DMS53 treated with DMSO at 0.1 percent for 48 hours (cell line): ENCODE measurements around the gene CNBD2.
"Not testable (repeated sequence)": the region's sequence is repeated elsewhere in the genome, so short reads cannot be mapped to it uniquely, and the experiment has no call there.

ENCODE experiments used
- DNase-seq: peaks from one replicate; lab custom pipeline; 2025; ENCODE audit not compliant: unreplicated experiment; lab: John Stamatoyannopoulos, UW

CNBD2 gene

DNA sequence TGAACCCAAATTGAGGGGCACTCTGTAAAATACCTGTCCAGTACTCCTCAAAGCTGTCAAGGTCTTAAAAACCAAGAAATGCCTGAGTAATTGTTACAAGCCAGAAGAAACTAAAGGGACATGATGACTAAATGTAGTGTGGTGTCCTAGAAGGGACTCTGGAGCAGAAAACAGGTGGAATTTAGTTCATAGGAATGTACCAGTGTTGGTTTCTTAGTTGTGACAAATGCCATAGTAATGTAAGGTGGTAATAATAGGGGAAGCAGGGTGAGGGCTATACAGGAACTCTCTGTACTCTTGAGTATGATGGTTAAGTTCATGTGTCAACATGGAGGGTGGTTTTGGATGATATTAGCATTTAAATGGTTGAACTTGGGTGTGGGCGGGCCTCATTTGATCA is 92.3 kb downstream of the CNBD2 start:
- no peak for DNase-seq

- no peak for DNase-seq
Measured at GRCh38 chr20:36061754-36062153, 93.4 kb downstream of the CNBD2 start.

DNA sequence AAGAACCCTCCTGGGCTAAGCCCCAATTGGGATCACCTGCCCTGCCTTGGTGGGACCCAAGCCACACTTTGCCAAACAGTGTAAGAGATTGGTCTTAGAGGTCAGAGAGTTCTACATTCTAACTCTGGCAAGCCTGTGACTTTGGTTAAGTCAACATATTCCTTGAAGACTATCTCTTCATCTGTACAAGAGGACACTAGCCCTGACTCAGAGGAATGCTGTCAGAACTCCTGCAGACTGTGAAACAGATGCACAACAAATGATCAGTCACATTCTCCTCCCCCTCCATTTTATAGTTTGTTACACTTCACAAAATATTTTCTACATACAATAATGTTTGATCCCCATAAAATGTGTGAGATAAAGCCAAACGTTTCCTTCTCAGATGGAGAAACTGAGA is 94.4 kb downstream of the CNBD2 start:
- no peak for DNase-seq

DNA sequence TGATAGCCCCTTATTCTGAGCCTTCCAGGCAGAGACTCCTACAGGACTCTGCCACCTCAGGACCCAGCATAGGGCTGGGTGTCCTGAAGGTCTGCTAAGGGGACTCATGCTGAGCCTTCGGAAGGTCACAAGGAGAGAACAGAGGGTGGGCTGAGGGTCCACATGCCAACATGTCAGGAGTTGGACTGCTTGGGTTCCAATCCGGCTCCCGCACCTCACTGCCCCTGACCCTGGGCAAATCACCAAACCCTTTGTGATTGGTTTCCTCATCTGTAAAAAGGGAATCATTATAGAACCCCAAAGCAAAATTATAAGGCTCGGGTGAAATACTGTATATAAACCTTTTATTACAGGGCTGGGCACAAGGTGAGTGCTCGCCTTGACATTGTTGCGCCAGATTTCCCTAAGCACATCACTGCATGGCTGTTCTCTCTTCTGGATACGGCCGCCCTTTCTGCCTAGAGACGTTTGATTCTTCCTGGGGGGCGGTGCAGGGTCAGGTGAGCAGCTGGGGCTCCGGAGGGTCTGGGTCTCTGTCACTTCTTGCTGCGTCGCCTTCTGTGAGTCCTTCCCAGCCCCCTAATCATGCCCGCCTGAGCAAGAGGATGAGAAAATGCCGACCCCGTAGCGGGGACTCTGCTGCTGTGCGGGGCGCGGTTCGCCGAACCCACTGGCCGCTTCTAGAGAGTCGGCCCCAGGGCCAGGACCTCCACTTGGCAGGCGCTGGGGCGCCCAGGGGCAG is 95.7 kb downstream of the CNBD2 start:
- no peak for DNase-seq

DNA sequence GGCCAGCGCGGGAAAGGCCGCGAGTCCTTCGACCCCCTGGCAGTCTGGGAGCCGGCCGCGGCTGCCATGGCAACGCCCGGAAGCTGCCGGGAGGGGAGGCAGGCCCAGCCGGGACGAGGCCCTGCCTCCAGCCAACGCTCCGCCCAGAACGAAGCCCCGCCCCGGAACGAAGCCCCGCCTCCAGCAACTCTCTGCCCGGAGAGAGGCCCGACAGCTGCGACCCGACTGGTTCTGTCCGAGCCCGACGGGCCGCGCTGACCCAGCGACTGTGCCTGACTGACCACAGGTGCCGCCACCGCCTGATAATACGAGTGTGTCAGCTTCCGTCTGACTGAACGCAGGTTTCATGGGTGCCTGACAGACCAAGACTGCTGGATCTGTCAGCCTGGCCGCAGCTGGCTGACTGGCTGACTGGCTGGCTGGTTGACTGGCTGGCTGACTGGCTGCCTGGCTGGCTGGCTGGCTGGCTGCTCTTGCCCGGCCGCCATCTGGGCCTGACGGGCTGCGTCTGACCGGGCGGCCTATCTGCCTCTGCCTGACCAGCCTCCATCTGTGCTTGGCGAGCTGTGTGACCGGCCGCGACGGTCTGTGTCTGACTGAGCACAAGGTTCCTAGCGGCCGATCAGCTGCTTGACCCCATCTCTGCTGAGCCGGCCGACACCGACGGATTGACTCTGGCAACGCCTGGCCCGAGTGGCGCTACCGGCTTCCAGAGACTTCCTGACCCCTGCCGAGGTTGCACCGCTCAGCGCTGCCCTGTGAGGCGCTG is 96.5 kb downstream of the CNBD2 start:
- DNase-seq = peak; percentile 87

DNA sequence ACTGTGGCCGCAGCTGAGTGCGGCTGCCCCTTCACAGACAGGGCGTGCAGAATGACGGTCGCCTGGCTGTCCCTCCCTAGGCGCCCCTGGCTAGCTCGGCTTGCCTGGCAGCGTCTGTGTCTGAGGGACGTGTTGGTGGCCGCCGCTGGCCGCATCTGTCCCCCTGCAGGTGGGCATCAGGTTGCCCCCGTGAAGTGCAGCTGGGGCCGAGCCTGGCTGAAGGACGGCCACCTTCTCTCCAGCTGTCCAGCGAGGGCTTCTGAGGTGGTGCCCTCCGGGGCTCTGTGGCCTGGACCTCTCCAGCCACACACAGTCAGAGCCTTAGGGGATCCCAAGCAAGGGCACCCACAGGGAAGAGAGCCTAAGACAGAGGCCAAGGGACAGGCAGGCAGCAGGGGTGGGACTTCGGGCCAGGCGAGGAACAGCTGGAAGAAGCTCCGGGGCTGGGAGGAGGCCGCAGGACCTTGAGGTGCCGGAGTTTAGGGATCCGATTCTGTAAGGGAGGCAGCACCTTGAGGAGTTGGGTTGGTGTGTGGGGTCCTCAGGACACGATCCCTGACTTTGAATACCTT is 97.1 kb downstream of the CNBD2 start:
- DNase-seq = no peak

GRCh38 chr20:36066777-36067176 is 98.4 kb downstream of the CNBD2 start:
- no peak for DNase-seq

DNA sequence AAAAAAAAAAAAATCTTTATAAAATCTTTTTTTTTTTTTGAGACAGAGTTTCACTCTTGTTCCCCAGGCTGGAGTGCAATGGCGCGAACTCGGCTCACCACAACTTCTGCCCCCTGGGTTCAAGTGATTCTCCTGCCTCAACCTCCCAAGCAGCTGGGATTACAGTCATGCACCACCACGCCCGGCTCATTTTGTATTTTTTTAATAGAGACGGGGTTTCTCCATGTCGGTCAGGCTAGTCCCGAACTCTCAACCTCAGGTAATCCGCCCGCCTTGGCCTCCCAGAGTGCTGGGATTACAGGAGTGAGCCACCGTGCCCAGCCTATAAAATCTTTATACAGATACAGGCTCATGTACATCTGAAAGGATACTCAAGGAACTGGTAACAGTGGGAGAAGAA is 100.1 kb downstream of the CNBD2 start:
- not testable (repeated sequence) for DNase-seq

DNA sequence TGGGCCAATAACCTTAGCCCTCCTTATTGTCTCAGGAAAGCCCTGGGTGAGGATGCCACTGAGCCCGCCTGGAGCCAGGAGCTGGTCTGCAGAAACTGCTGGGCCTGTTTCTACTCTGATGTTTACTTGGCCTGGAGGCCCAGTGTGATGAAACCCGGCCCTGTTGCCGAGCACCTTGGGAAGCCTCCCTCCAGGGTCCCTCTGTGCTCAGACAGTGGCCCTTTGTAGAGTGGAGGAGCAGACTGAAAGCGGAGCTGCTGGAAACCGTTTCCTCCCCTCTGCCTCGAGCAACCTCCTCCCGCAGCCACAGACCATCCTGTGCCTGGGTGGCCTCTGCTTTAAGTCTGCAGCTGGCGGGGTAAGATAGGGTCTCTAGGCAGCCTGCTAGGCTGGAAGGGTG is 102.1 kb downstream of the CNBD2 start:
- no peak for DNase-seq

DNA sequence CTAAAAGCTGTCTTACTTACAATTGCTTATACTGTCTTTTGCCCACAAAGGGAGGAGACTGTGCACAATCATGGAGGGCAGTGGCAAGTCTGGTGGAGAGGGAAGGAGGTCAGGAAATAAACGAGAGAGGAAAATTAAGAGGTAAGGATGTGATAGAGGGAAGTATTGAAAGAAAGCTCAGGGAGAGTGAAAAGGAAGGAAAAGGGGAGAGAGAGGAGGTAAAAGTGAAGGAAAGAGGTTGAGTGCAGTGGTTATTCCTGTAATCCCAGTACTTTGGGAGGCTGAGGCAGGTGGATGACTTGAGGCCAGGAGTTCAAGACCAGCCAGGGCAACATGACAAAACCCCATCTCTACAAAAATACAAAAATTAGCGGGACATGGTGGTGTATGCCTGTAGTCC is 103.5 kb downstream of the CNBD2 start:
- DNase-seq = no peak

- DNase-seq = no peak
Measured at GRCh38 chr20:36074983-36075382, 106.6 kb downstream of the CNBD2 start.

GRCh38 chr20:36077762-36078161 is 109.4 kb downstream of the CNBD2 start:
- not testable (repeated sequence) for DNase-seq

- DNase-seq = no peak
Measured at GRCh38 chr20:36079486-36079885, 111.1 kb downstream of the CNBD2 start.

GRCh38 chr20:36079984-36080383 is 111.6 kb downstream of the CNBD2 start:
- DNase-seq = not testable (repeated sequence)
